ENCODE measurements around the gene TMPRSS11B. TPM values are rescaled to one million over a fixed set of nuclear protein-coding genes. Genes with fewer than 3 reads are reported as not detected.
"Not testable (repeated sequence)": the region's sequence is repeated elsewhere in the genome, so short reads cannot be mapped to it uniquely, and the experiment has no call there.

Gene TMPRSS11B
- polyA plus RNA-seq (ENCODE audit: insufficient read length in 4 of 4), result under 1 TPM in 3 of 4 donors, not detected in 1; 0.09 to 0.11 (median 0.10) TPM

GRCh38 chr4:68245594-68245993, at the start of gene TMPRSS11B:
TMPRSS11B (minus strand) TSS chr4:68245694; CDS start chr4:68245558, 136 bp downstream.
- no peak for DNase-seq (ENCODE audit: low read depth in 4 of 4, low spot score in 3 of 4)

GRCh38 chr4:68291256-68291655, 45.8 kb upstream of the TMPRSS11B start:
- DNase-seq (ENCODE audit: low read depth in 4 of 4, low spot score in 3 of 4), result no peak

DNA sequence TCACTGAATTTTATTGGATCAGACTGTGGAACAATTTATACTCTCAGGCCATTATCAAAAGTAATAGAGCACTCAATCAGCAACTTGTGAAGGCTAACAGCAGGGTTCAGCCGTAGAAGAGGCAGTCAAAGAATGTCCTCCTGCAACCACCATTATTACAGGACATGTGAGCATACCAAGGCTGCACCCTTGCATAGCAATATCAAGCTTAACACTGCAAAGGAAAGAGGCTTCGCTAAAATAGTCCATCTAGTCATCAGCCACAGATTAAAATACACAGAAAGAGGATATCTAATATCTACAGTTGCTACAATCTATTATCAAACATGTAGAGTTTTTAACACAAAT, 42.9 kb upstream of the TMPRSS11B start:
- no peak for DNase-seq (ENCODE audit: low read depth in 4 of 4, low spot score in 3 of 4)

DNA sequence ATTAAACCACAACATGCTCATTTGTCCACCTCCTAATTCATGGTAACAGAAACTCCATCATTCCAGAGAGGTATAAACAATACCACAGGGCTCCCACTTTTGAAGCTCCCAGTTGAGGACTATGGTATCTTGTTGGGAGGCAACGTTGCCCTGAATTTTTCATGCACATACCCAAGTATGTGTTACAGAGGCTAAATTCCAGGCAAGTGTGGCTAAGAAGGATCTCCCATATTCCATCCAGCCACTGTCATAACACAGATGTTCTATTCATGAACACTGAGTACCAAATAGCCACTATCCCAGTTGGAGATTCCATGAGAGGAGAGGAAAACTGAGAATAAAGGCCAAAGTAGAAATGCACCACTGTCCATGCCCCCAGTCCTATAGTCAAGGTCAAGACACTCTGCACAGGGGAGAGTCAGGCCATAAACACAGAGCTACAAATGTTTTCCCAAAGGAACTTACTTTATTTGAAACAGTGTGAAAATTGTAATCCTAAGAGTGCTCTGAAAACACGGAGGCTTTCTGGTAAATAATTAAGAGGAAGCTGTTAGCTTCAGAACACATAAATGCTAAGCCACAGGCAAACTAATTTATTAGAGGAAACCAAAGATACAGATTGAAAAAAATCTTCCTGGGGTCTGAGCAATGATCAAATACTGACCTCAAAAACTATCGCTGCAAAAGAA, 42.4 kb upstream of the TMPRSS11B start:
- no peak for DNase-seq (ENCODE audit: low read depth in 4 of 4, low spot score in 3 of 4)

DNA sequence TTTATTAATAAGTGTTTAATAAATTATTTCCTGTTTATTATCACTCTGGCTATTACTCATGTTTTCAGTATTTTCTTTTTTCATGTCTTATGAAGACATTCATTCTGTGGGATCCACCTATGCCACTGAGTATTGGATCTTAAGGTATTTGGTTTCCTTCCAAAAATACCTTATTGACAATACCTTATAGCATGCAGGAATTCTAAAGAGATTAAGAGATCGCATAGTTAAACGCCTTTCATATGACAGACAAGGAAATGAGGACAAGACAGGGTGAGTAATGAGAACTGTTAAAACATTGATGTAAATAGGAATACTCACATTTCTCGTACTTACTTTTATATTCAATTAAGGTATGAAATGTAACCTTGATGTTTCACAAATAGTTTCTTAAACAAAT, 38.2 kb upstream of the TMPRSS11B start:
- no peak for DNase-seq (ENCODE audit: low read depth in 4 of 4, low spot score in 3 of 4)

DNA sequence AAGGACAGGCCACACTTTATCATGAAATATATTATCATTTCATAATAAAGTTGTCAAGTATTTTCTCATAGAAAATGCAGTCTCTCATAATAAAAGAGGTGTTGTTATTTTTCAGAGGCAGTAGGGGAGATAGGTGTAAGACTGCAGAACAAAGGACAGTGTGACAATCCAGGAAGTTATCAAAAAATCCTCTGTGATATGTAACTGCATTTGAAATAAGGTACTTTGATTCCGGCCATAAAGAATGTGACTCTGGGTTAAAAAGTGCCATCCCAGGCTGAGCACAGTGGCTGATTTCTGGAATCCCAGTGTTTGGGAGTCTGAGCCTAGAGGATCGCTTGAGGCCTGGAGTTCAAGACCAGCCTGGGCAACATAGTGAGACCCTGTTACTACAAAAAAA, 37.6 kb upstream of the TMPRSS11B start:
- DNase-seq (ENCODE audit: low read depth in 4 of 4, low spot score in 3 of 4), result no peak

DNA sequence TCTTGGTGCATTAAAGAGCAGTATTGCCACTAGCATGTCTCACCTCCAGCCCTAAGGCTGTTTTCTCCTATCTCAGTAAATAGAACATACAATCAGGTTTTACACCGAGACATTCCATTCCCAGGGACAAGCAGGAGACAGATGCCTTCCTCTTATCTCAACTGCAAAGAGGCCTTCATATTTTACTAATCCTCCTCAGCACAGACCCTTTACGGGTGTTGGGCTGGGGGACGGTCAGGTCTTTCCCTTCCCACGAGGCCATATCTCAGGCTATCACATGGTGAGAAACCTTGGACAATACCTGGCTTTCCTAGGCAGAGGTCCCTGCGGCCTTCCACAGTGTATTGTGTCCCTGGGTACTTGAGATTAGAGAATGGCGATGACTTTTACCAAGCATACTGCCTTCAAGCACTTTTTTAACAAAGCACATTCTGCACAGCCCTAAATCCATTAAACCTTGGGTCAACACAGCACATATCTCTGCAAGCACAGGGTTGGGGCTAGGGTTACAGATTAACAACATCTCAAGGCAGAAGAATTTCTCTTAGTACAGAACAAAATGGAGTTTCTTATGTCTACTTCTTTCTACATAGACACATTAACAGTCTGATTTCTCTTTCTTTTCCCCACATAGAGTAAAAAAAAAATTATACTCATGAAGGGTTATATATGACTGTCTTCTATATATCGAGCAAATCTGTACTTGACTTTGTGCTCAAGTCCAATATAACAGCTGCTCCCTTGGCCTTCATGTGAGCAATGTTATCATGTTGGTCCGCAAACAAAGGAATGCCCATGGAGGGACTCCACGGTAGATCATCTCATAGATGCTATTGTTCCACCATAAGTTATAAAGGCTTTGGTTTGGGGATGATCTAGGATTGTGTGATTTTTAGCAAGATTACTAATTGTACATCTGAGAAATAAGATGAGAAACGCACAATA, 36.6 kb upstream of the TMPRSS11B start:
- not testable (repeated sequence) for DNase-seq (ENCODE audit: low read depth in 4 of 4, low spot score in 3 of 4)

DNA sequence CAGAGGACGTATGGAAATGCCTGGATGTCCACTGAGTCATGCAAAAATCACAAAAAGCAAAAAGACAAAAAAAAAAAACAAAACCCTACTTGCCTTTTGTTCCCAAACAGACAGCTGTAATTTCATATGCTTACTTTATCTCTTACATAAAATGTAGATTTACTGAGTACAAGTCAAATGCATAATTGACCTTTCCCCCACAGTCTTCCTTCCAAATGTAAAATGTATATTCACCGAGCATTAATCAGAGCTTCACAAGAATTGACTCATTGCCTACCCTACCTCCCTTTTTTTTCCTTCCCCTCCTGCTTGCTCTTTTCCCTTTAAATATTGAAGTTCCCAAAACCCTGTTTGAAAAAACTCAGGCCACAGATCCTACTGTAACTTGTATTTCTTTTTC, 32.5 kb upstream of the TMPRSS11B start:
- no peak for DNase-seq (ENCODE audit: low read depth in 4 of 4, low spot score in 3 of 4)

DNA sequence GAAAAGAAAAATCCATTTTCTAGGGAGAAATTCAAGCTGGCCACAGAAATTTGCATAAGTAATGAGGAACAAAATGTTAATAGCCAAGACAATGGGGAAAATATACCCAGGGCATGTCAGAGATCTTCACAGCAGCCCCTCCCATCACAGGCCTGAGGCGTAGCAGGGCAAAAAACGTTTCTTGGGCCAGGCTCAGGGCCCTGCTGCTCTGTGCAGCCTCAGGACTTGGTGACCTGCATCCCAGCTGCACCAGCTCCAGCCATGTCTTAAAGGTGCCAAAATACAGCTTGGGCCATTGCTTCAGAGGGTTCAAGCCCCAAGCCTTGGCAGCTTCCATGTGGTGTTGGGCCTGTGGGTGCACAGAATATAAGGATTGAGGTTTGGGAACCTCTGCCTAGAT, 32.1 kb upstream of the TMPRSS11B start:
- DNase-seq (ENCODE audit: low read depth in 4 of 4, low spot score in 3 of 4), result no peak

DNA sequence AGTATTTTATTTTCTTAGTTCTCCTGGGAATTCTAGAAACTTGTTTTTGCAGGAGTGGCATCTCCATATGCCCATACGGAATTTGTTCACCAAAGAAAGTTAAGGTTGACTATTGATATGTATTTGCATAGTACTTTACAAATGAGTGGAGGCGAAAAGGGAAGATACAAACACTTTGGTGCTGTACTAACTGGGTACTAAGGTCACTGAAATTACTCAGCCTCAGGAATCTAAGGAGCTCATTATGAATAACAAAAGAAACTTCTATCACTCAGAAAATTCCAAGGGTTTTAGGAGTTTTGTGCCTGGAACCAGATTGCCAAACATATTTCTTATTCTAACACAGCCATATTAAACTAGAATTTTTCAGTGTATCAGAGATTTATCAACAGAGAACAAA, 27.4 kb upstream of the TMPRSS11B start:
- DNase-seq (ENCODE audit: low read depth in 4 of 4, low spot score in 3 of 4), result no peak

DNA sequence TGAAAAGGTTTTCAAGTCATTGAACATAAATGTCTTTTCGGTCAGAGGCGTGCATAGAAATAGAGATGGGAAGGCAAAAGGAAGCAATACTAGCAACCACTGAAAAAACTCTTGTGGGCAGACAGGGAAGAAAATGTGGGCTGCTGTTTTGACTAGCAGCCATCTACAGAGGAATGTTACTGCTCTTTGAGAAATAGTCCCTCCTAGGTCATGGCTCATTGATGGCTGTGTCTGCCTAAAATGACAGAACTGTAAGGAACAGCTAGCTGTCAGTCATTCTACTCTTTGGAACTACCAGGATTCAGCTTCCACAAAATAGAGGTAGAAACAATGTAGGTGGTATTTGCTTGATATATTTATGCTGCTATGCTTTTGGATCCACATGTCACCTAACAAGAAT, 26.9 kb upstream of the TMPRSS11B start:
- DNase-seq (ENCODE audit: low read depth in 4 of 4, low spot score in 3 of 4), result no peak

- DNase-seq (ENCODE audit: low read depth in 4 of 4, low spot score in 3 of 4), result peak; percentile 38 to 53 (median 43)
Measured at GRCh38 chr4:68271851-68272357, 26.4 kb upstream of the TMPRSS11B start.

DNA sequence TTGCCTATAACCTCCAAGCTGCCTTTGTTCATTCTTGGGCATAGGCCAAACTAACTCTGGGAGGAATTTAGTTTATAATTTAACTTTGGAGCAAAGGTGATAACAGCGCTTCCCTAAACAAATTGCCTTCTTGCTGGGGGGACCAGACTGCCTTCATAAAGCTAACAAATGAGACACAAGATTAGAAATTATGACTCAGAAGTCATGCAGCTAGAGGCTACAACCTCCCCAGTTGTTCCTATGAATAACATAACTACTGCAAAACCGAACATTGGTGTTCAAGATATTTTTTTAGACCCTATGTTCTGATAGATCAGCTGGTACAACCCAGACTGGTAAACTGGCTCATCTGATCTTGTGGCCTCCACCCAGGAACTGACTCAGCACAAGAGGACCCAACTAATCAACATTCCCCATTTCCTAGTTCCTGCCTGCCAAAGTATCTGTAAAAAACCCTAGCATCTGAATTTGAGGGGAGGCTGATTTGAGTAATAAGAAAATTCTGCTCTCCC, 22.0 kb upstream of the TMPRSS11B start:
- no peak for DNase-seq (ENCODE audit: low read depth in 4 of 4, low spot score in 3 of 4)

GRCh38 chr4:68264875-68265565, 19.5 kb upstream of the TMPRSS11B start:
- DNase-seq (ENCODE audit: low read depth in 4 of 4, low spot score in 3 of 4), result no peak

DNA sequence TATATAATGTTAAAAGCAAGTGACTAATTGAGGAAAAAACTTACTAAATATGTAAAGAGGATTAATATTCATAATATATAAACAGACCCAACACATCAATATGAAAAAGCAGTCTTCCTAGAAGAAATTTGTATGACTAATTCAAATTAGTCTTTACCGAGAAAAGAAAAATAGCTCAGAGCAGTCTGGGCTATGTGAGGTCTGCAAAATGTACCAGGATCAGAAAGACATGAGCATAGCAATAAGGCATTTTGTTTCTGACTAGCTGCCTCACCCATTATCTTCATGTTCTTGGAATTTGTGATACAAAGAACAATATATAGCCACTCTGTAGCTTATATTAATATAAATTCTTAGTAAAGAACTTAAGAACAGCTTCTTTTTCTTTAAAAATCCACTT, 13.7 kb upstream of the TMPRSS11B start:
- no peak for DNase-seq (ENCODE audit: low read depth in 4 of 4, low spot score in 3 of 4)

DNA sequence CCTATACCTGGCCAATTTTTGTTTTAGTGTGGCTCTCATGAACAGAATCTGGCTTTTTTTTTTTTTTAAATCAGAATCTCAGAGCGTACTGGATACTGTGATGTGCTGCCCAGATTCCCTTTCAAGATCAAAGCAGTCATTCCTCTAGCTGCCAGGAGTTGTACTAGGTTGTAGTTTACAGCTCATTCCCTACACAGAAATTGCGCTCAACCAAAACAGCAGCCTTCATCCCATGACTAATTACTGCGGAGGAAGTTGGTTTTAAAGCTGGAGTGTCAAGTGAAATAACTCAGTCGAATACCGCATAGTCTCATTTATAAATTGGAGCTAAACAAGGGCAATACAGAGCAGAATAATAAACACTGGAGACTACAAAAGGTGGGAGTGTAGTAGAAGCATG, 12.2 kb upstream of the TMPRSS11B start:
- no peak for DNase-seq (ENCODE audit: low read depth in 4 of 4, low spot score in 3 of 4)

DNA sequence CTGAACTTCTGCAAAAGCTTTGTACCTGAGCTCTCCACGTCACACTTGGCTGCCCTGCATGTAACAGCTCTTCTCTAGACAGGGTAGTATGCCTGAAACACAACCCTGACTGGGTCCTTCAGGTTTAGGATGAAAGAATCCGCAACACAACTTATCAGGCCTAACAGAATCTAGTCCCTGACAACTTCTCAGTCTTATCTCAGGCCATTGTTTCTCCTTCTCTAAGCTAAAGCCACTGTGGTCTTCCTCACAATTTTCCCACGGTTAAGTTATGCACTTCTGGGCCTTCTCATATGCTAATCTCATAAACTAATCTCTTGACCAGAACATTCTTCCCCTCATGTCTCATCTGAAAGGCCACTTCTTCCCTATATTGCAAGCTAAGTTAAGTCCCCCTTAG, 10.8 kb upstream of the TMPRSS11B start:
- no peak for DNase-seq (ENCODE audit: low read depth in 4 of 4, low spot score in 3 of 4)

GRCh38 chr4:68250151-68250930, 4.8 kb upstream of the TMPRSS11B start:
- no peak for DNase-seq (ENCODE audit: low read depth in 4 of 4, low spot score in 3 of 4)

DNA sequence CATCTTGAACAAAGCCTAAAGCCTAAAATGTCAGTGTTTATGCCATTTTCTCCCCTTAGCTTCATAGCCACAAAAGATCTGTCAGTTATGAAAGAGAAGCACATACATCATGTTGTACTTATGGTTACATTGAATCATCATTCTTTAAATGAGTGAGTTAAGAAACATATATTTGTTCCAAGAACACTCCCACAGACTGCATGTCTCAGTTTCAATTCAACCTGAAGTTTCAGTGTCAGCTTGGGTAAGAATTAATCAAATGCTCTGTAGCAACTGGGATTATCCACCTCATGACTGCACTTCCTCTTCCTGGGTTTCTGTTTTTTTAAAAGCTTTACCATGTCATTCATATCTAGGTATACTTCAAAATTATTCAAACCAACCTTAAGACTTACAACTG, 3.9 kb upstream of the TMPRSS11B start:
- DNase-seq (ENCODE audit: low read depth in 4 of 4, low spot score in 3 of 4), result no peak

GRCh38 chr4:68240620-68241019, 4.9 kb downstream of the TMPRSS11B start:
- no peak for DNase-seq (ENCODE audit: low read depth in 4 of 4, low spot score in 3 of 4)

Measured in left renal pelvis (tissue), 4 donors.